22Rv1 (cell line): ENCODE results near the gene MYOZ1.

Source experiments
- CTCF ChIP-seq: fragments of 450-650 bp; IDR thresholded peaks from 2 replicates; pipeline ENCODE4 v1.5.1; 2017; ENCODE audit warnings: mild to moderate bottlenecking
- ZFX ChIP-seq: fragments of 450-650 bp; IDR thresholded peaks from 2 replicates; pipeline ENCODE4 v1.6.1; 2017; ENCODE audit warnings: antibody characterized with exemption, borderline replicate concordance

- no peak for TF ChIP-seq CTCF
- TF ChIP-seq ZFX: no peak
These were observed 5.5 kb downstream of the MYOZ1 start for GRCh38 chr10:73635781-73636180.
